K562 (cell line): ENCODE data around the gene MERTK. TPM values are rescaled to one million over a fixed set of nuclear protein-coding genes. Genes with fewer than 3 reads are reported as not detected.

Source experiments
- ARID1B ChIP-seq: fragments of 450-650 bp; IDR thresholded peaks from 2 replicates; pipeline ENCODE4 v1.6.1; 2016; ENCODE audit warnings: antibody characterized with exemption, mild to moderate bottlenecking, inconsistent platforms
- BMI1 ChIP-seq: fragments of 150-350 bp; IDR thresholded peaks from 2 replicates; pipeline ENCODE4 v1.6.1; 2014; ENCODE audit warnings: low read length
- BRD4 ChIP-seq: fragments of 200-600 bp; sonication (generic); IDR thresholded peaks from 2 replicates; pipeline ENCODE4 v1.6.1; 2017; ENCODE audit warnings: inconsistent platforms
- ELF4 ChIP-seq: fragments of 450-650 bp; formaldehyde crosslinking; IDR thresholded peaks from 2 replicates; pipeline ENCODE4 v1.4.0; 2022; ENCODE audit warnings: missing genetic modification characterization
- GTF2F1 ChIP-seq: IDR thresholded peaks from 2 replicates; pipeline ENCODE4 v1.6.1; 2011; ENCODE audit warnings: low read depth, low read length, improper control_type of control experiment
- IFI16 ChIP-seq: fragments of 250-450 bp; sonication (Bioruptor Pico); IDR thresholded peaks from 2 replicates; pipeline ENCODE4 v2.1.2; 2022; ENCODE audit warnings: mild to moderate bottlenecking, inconsistent platforms
- NELFE ChIP-seq: IDR thresholded peaks from 2 replicates; pipeline ENCODE4 v1.6.1; 2011; ENCODE audit warnings: mild to moderate bottlenecking; ENCODE audit not compliant: insufficient read depth, insufficient read length
- SIN3B ChIP-seq: fragments of 450-650 bp; IDR thresholded peaks from 2 replicates; pipeline ENCODE4 v1.6.1; 2017; ENCODE audit warnings: low read depth, mild to moderate bottlenecking, moderate library complexity
- SRSF7 ChIP-seq: fragments of 200-400 bp; formaldehyde crosslinking; optimal IDR thresholded peaks from 2 replicates; pipeline ENCODE3; 2017; ENCODE audit warnings: mild to moderate bottlenecking, low read depth, low read length
- STAT6 ChIP-seq: sonication (generic); formaldehyde crosslinking; IDR thresholded peaks from 2 replicates; pipeline ENCODE4 v1.8.1; 2023; ENCODE audit warnings: mild to moderate bottlenecking, missing genetic modification reagents
- ZHX1 ChIP-seq: fragments of 150-350 bp; conservative IDR thresholded peaks from 2 replicates; pipeline ENCODE4 v1.6.1; 2014; ENCODE audit warnings: low read length
- ZNF274 ChIP-seq: IDR thresholded peaks from 2 replicates; pipeline ENCODE4 v1.6.1; 2011; ENCODE audit warnings: low read depth, mild to moderate bottlenecking, low read length, moderate library complexity, borderline replicate concordance
- ZNF280A ChIP-seq: fragments of 450-650 bp; IDR thresholded peaks from 2 replicates; pipeline ENCODE4 v1.6.1; 2018; ENCODE audit warnings: mild to moderate bottlenecking, low read depth; ENCODE audit not compliant: partially characterized antibody
- ZNF77 ChIP-seq: fragments of 250-450 bp; sonication (Bioruptor Pico); IDR thresholded peaks from 2 replicates; pipeline ENCODE4 v1.5.0; 2020
- polyA plus RNA-seq, 8 experiments: library from polyadenylated mRNA; depleted of rRNA in 4 of 8; stranded (reverse) in 5 of 8; unstranded in 3 of 8; fragments of >200 nt; fragmentation: Nextera tagmentation in 2 of 8; fragmentation: Illumina TruSeq in 1 of 8; extraction: Ambion mirVana in 2 of 8; extraction: Trizol in 1 of 8; gene quantifications; 2 replicates each; pipeline versions ENCODE4 v1.2.1 to v1.2.3, GENCODE V29; 2011 to 2014; ENCODE audit warnings: inconsistent platforms in 1 of 8, missing spikeins in 1 of 8
- total RNA-seq, 7 experiments: library from RNA; depleted of rRNA in 6 of 7; stranded (reverse); fragments of >200 nt in 6 of 7; fragmentation: Illumina TruSeq in 2 of 7; extraction: Trizol in 2 of 7; gene quantifications; 2 replicates each; pipeline versions ENCODE4 v1.2.1 to v1.2.3, GENCODE V29; 2011 to 2021; ENCODE audit warnings: low replicate concordance in 1 of 7
- TF ChIP-seq, protein P1 (sequence below): fragments of 250-450 bp; sonication (Bioruptor Pico); IDR thresholded peaks from 2 replicates; pipeline ENCODE4 v1.9.0; 2021; ENCODE audit warnings: mild to moderate bottlenecking, inconsistent platforms
- TF ChIP-seq, protein P2 (sequence below): fragments of 450-650 bp; conservative IDR thresholded peaks from 2 replicates; pipeline ENCODE4 v1.6.1; 2016; ENCODE audit warnings: missing genetic modification characterization, low read depth, mild to moderate bottlenecking, control low read depth, missing compliant biosample characterization
- TF ChIP-seq, protein P3 (sequence below): fragments of 450-650 bp; IDR thresholded peaks from 2 replicates; pipeline ENCODE4 v1.6.1; 2016; ENCODE audit warnings: antibody characterized with exemption

The MERTK gene
- total and polyA plus RNA-seq, 9 of the 15 experiments (the other 6 are each of a cell fraction or from before 2014, with no cell fraction given): 0.23 to 1.6 (median 0.74) TPM

DNA sequence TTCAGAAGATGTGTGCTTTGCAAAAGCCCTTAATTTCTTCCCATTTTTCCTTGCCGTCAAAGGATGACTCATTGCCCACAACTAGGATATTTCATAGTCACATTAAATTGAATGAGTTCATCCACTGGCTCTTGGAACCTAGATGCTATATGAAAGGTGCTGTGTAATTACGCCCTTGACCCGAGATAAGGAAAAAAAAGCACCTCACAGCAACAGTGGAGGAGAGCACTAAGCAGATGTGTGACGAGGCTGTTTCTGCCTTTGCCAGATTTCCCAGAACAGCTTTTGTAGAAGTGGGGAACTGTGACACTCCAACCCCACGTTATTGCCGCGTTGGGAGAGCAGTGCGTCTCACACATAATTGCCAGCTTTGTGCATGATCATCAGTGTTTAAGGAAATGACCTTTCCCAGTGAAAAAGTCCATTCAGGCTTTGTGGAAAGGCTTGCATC is 123.4 kb downstream of the MERTK start (continued):
- TF ChIP-seq ZHX1: no peak
- no peak for TF ChIP-seq ELF4 (CRISPR knock-in tag)
- TF ChIP-seq GTF2F1: no peak
- TF ChIP-seq, protein P1, sequence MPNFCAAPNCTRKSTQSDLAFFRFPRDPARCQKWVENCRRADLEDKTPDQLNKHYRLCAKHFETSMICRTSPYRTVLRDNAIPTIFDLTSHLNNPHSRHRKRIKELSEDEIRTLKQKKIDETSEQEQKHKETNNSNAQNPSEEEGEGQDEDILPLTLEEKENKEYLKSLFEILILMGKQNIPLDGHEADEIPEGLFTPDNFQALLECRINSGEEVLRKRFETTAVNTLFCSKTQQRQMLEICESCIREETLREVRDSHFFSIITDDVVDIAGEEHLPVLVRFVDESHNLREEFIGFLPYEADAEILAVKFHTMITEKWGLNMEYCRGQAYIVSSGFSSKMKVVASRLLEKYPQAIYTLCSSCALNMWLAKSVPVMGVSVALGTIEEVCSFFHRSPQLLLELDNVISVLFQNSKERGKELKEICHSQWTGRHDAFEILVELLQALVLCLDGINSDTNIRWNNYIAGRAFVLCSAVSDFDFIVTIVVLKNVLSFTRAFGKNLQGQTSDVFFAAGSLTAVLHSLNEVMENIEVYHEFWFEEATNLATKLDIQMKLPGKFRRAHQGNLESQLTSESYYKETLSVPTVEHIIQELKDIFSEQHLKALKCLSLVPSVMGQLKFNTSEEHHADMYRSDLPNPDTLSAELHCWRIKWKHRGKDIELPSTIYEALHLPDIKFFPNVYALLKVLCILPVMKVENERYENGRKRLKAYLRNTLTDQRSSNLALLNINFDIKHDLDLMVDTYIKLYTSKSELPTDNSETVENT (CRISPR knock-in tag): no peak
- no peak for TF ChIP-seq ZNF77 (CRISPR knock-in tag)
- TF ChIP-seq ARID1B: peak; percentile 92
- TF ChIP-seq, protein P2, sequence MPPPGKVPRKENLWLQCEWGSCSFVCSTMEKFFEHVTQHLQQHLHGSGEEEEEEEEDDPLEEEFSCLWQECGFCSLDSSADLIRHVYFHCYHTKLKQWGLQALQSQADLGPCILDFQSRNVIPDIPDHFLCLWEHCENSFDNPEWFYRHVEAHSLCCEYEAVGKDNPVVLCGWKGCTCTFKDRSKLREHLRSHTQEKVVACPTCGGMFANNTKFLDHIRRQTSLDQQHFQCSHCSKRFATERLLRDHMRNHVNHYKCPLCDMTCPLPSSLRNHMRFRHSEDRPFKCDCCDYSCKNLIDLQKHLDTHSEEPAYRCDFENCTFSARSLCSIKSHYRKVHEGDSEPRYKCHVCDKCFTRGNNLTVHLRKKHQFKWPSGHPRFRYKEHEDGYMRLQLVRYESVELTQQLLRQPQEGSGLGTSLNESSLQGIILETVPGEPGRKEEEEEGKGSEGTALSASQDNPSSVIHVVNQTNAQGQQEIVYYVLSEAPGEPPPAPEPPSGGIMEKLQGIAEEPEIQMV (tag): no peak
- no peak for TF ChIP-seq SIN3B
- TF ChIP-seq, protein P3, sequence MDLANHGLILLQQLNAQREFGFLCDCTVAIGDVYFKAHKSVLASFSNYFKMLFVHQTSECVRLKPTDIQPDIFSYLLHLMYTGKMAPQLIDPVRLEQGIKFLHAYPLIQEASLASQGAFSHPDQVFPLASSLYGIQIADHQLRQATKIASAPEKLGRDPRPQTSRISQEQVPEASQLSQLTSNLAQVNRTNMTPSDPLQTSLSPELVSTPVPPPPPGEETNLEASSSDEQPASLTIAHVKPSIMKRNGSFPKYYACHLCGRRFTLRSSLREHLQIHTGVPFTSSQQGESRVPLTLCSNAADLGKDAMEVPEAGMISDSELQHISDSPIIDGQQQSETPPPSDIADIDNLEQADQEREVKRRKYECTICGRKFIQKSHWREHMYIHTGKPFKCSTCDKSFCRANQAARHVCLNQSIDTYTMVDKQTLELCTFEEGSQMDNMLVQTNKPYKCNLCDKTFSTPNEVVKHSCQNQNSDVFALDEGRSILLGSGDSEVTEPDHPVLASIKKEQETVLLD: no peak; the same call in 1 of the 2 replicates
- no peak for TF ChIP-seq BRD4
- no peak for TF ChIP-seq ZNF274
- no peak for TF ChIP-seq SRSF7
- TF ChIP-seq NELFE: no peak
- no peak for TF ChIP-seq IFI16 (CRISPR knock-in tag)
- no peak for TF ChIP-seq ZNF280A
- TF ChIP-seq STAT6 (CRISPR knock-in tag): no peak
- TF ChIP-seq BMI1: no peak
